HepG2 (cell line): Measurements from ENCODE around the gene ODAM. TPM values are rescaled to one million over a fixed set of nuclear protein-coding genes. Genes with fewer than 3 reads are reported as not detected.

ENCODE experiments used
- ARNTL ChIP-seq: sonication (generic); formaldehyde crosslinking; IDR thresholded peaks from 2 replicates; pipeline ENCODE4 v1.4.0; 2020; ENCODE audit warnings: mild to moderate bottlenecking, missing genetic modification reagents
- CHD2 ChIP-seq: IDR thresholded peaks from 2 replicates; pipeline ENCODE4 v1.6.1; 2011; ENCODE audit warnings: low read depth, low read length, improper control_type of control experiment
- GPN1 ChIP-seq: sonication (generic); formaldehyde crosslinking; IDR thresholded peaks from 2 replicates; pipeline ENCODE4 v1.5.1; 2020; ENCODE audit warnings: missing genetic modification reagents, borderline replicate concordance
- JUND ChIP-seq: sonication (generic); formaldehyde crosslinking; IDR thresholded peaks from 2 replicates; pipeline ENCODE4 v1.8.0; 2022; ENCODE audit warnings: mild to moderate bottlenecking, missing genetic modification reagents
- KAT7 ChIP-seq: IDR thresholded peaks from 2 replicates; pipeline ENCODE4 v1.6.1; 2018; ENCODE audit warnings: borderline replicate concordance, missing compliant biosample characterization
- KLF9 ChIP-seq: IDR thresholded peaks from 2 replicates; pipeline ENCODE4 v1.6.1; 2016; ENCODE audit warnings: low read depth
- MAZ ChIP-seq, 2 experiments: sonication (generic) in 1 of 2; formaldehyde crosslinking in 1 of 2; IDR thresholded peaks; 2 replicates each; pipeline versions ENCODE4 v1.5.0 to v1.6.1; 2012 to 2020; ENCODE audit warnings: low read depth in 2 of 2, mild to moderate bottlenecking in 2 of 2, borderline replicate concordance in 1 of 2, improper control_type of control experiment in 1 of 2, low read length in 1 of 2, missing genetic modification reagents in 1 of 2, moderate library complexity in 1 of 2
- MXI1 ChIP-seq: IDR thresholded peaks from 3 replicates; pipeline ENCODE4 v1.6.1; 2012; ENCODE audit warnings: low read depth, low read length, inconsistent platforms, borderline replicate concordance
- NFE2 ChIP-seq: sonication (generic); formaldehyde crosslinking; IDR thresholded peaks from 2 replicates; pipeline ENCODE4 v1.4.0; 2020; ENCODE audit warnings: missing genetic modification reagents
- NFE2L1 ChIP-seq: sonication (generic); formaldehyde crosslinking; IDR thresholded peaks from 2 replicates; pipeline ENCODE4 v1.4.0; 2020; ENCODE audit warnings: missing genetic modification reagents, mild to moderate bottlenecking, borderline replicate concordance
- ONECUT2 ChIP-seq: sonication (generic); formaldehyde crosslinking; IDR thresholded peaks from 2 replicates; pipeline ENCODE4 v1.4.0; 2020; ENCODE audit warnings: missing genetic modification reagents
- RAD21 ChIP-seq: fragments of 450-650 bp; formaldehyde crosslinking; IDR thresholded peaks from 2 replicates; pipeline ENCODE4 v1.5.0; 2020; ENCODE audit warnings: mild to moderate bottlenecking
- REXO4 ChIP-seq: sonication (generic); formaldehyde crosslinking; IDR thresholded peaks from 2 replicates; pipeline ENCODE4 v1.8.0; 2022; ENCODE audit warnings: missing genetic modification reagents, mild to moderate bottlenecking, borderline replicate concordance
- SMAD3 ChIP-seq: sonication (generic); formaldehyde crosslinking; IDR thresholded peaks from 2 replicates; pipeline ENCODE4 v1.4.0; 2020; ENCODE audit warnings: missing genetic modification reagents
- SMARCC2 ChIP-seq: fragments of 450-650 bp; IDR thresholded peaks from 2 replicates; pipeline ENCODE4 v1.6.1; 2017; ENCODE audit warnings: antibody characterized with exemption, mild to moderate bottlenecking
- SRF ChIP-seq: IDR thresholded peaks from 2 replicates; pipeline ENCODE4 v1.6.1; 2011; ENCODE audit warnings: mild to moderate bottlenecking, low read depth, low read length, moderate library complexity
- THAP11 ChIP-seq: IDR thresholded peaks from 2 replicates; pipeline ENCODE4 v1.6.1; 2016; ENCODE audit warnings: missing biosample characterization, missing genetic modification reagents
- TOE1 ChIP-seq: sonication (generic); formaldehyde crosslinking; IDR thresholded peaks from 2 replicates; pipeline ENCODE4 v1.4.0; 2020; ENCODE audit warnings: mild to moderate bottlenecking, missing genetic modification reagents
- ZEB1 ChIP-seq: IDR thresholded peaks from 2 replicates; pipeline ENCODE4 v1.6.1; 2012; ENCODE audit warnings: mild to moderate bottlenecking, low read depth, inconsistent platforms; ENCODE audit not compliant: insufficient replicate concordance
- ZKSCAN5 ChIP-seq: sonication (generic); formaldehyde crosslinking; IDR thresholded peaks from 2 replicates; pipeline ENCODE4 v1.5.1; 2020; ENCODE audit warnings: mild to moderate bottlenecking, missing genetic modification reagents
- ZNF292 ChIP-seq: sonication (generic); formaldehyde crosslinking; IDR thresholded peaks from 2 replicates; pipeline ENCODE4 v1.8.1; 2022; ENCODE audit warnings: mild to moderate bottlenecking, low read depth, missing genetic modification reagents, borderline replicate concordance
- ZNF331 ChIP-seq: sonication (generic); formaldehyde crosslinking; IDR thresholded peaks from 2 replicates; pipeline ENCODE4 v1.4.0; 2020; ENCODE audit warnings: missing genetic modification reagents
- ZNF788 ChIP-seq: sonication (generic); formaldehyde crosslinking; IDR thresholded peaks from 2 replicates; pipeline ENCODE4 v1.5.0; 2020; ENCODE audit warnings: mild to moderate bottlenecking, missing genetic modification reagents, borderline replicate concordance
- polyA plus RNA-seq, 8 experiments: library from polyadenylated mRNA; depleted of rRNA in 3 of 8; stranded (reverse) in 7 of 8; unstranded in 1 of 8; fragments of >200 nt; fragmentation: Illumina TruSeq in 4 of 8; extraction: Trizol in 4 of 8; gene quantifications; 2 replicates each; pipeline versions ENCODE4 v1.2.1 to v1.2.3, GENCODE V29; 2011 to 2016; ENCODE audit warnings: low read depth in 4 of 8, missing spikeins in 1 of 8, mixed read lengths in 1 of 8; ENCODE audit not compliant: insufficient read depth in 1 of 8
- total RNA-seq, 5 experiments: library from RNA; depleted of rRNA; stranded (reverse); fragments of >200 nt; fragmentation: Illumina TruSeq; extraction: Trizol; gene quantifications; 2 replicates each; pipeline ENCODE4 v1.2.3, GENCODE V29; 2016; ENCODE audit warnings: low read depth in 1 of 5
- TF ChIP-seq, protein P1 (sequence below): sonication (generic); formaldehyde crosslinking; IDR thresholded peaks from 2 replicates; pipeline ENCODE4 v1.8.0; 2022; ENCODE audit warnings: mild to moderate bottlenecking, missing genetic modification reagents
- TF ChIP-seq, protein P2 (sequence below), 2 experiments: sonication (generic) in 1 of 2; formaldehyde crosslinking in 1 of 2; IDR thresholded peaks; 2 replicates each; pipeline versions ENCODE4 v1.4.0 to v1.6.1; 2018 to 2020; ENCODE audit warnings: missing genetic modification reagents in 2 of 2, borderline replicate concordance in 1 of 2, low read depth in 1 of 2, mild to moderate bottlenecking in 1 of 2, missing biosample characterization in 1 of 2
- TF ChIP-seq, protein P3 (sequence below): sonication (generic); formaldehyde crosslinking; IDR thresholded peaks from 2 replicates; pipeline ENCODE4 v1.5.0; 2020; ENCODE audit warnings: mild to moderate bottlenecking, missing genetic modification reagents
- TF ChIP-seq, protein P4 (sequence below): sonication (generic); formaldehyde crosslinking; IDR thresholded peaks from 2 replicates; pipeline ENCODE4 v1.5.0; 2020; ENCODE audit warnings: missing genetic modification reagents

ODAM gene
- total and polyA plus RNA-seq, 2 of the 13 experiments (the other 11 are each of a cell fraction or from before 2014, with no cell fraction given): 94.6 to 115 TPM

DNA sequence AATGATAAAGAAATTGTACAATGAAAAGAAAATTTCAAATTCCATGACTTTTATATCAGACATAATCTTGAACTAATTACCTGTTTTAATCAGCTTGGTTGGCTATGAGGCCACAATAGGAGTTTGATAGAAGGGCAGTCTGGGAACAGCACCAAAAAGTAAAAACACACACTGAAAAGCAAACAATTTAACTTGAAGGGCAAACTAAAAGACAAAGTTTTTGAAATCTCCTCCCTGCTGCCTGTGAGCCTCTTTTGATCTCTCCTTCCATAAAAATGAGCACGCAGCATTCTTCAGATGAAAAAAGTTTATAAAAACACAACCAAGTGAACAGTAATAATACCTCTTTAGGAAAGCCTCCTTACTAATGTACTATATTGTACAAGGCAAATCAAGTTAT is 8.1 kb downstream of the ODAM start (continued):
- TF ChIP-seq, protein P1, sequence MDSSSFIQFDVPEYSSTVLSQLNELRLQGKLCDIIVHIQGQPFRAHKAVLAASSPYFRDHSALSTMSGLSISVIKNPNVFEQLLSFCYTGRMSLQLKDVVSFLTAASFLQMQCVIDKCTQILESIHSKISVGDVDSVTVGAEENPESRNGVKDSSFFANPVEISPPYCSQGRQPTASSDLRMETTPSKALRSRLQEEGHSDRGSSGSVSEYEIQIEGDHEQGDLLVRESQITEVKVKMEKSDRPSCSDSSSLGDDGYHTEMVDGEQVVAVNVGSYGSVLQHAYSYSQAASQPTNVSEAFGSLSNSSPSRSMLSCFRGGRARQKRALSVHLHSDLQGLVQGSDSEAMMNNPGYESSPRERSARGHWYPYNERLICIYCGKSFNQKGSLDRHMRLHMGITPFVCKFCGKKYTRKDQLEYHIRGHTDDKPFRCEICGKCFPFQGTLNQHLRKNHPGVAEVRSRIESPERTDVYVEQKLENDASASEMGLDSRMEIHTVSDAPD (CRISPR knock-in tag): no peak
- TF ChIP-seq ZNF788 (CRISPR knock-in tag) (no peak), ZNF292 (no peak), MAZ (IDR thresholded peaks at IDR 0.05; ENCODE audit: borderline replicate concordance, low read depth, low read length) (no peak), MAZ (CRISPR knock-in tag; IDR thresholded peaks at IDR 0.05; ENCODE audit: low read depth) (no peak), SRF (no peak), SMARCC2 (no peak), ZKSCAN5 (no peak), NFE2 (no peak), CHD2 (no peak), KLF9 (no peak), ZNF331 (CRISPR knock-in tag) (peak; percentile 26; the same call in 1 of the 2 replicates), THAP11 (no peak), JUND (CRISPR knock-in tag) (no peak), NFE2L1 (no peak), ONECUT2 (CRISPR knock-in tag) (no peak), MXI1 (no peak), REXO4 (CRISPR knock-in tag) (no peak), TOE1 (CRISPR knock-in tag) (no peak), KAT7 (CRISPR knock-in tag) (no peak), ARNTL (CRISPR knock-in tag) (no peak), RAD21 (CRISPR knock-in tag) (no peak), GPN1 (CRISPR knock-in tag) (no peak), ZEB1 (no peak), SMAD3 (CRISPR knock-in tag) (no peak)
- TF ChIP-seq, protein P2, sequence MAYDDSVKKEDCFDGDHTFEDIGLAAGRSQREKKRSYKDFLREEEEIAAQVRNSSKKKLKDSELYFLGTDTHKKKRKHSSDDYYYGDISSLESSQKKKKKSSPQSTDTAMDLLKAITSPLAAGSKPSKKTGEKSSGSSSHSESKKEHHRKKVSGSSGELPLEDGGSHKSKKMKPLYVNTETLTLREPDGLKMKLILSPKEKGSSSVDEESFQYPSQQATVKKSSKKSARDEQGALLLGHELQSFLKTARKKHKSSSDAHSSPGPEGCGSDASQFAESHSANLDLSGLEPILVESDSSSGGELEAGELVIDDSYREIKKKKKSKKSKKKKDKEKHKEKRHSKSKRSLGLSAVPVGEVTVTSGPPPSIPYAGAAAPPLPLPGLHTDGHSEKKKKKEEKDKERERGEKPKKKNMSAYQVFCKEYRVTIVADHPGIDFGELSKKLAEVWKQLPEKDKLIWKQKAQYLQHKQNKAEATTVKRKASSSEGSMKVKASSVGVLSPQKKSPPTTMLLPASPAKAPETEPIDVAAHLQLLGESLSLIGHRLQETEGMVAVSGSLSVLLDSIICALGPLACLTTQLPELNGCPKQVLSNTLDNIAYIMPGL (CRISPR knock-in tag; IDR thresholded peaks at IDR 0.05; ENCODE audit: borderline replicate concordance in 1 of 2, low read depth in 1 of 2): no peak
- TF ChIP-seq, protein P3, sequence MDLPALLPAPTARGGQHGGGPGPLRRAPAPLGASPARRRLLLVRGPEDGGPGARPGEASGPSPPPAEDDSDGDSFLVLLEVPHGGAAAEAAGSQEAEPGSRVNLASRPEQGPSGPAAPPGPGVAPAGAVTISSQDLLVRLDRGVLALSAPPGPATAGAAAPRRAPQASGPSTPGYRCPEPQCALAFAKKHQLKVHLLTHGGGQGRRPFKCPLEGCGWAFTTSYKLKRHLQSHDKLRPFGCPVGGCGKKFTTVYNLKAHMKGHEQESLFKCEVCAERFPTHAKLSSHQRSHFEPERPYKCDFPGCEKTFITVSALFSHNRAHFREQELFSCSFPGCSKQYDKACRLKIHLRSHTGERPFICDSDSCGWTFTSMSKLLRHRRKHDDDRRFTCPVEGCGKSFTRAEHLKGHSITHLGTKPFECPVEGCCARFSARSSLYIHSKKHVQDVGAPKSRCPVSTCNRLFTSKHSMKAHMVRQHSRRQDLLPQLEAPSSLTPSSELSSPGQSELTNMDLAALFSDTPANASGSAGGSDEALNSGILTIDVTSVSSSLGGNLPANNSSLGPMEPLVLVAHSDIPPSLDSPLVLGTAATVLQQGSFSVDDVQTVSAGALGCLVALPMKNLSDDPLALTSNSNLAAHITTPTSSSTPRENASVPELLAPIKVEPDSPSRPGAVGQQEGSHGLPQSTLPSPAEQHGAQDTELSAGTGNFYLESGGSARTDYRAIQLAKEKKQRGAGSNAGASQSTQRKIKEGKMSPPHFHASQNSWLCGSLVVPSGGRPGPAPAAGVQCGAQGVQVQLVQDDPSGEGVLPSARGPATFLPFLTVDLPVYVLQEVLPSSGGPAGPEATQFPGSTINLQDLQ: no peak
- TF ChIP-seq, protein P4, sequence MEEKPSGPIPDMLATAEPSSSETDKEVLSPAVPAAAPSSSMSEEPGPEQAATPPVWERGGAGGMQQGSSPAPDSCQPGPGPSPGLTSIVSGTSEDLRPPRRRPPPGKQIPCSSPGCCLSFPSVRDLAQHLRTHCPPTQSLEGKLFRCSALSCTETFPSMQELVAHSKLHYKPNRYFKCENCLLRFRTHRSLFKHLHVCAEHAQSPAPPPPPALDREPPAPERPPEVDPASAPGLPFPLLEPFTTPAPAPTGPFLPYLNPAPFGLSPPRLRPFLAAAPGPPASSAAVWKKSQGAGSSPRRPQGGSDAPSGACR (CRISPR knock-in tag): no peak
